ENCODE measurements around the gene TRIP10. TPM values are rescaled to one million over a fixed set of nuclear protein-coding genes. Genes with fewer than 3 reads are reported as not detected.
A peak's percentile ranks its signal among the peaks of the same experiment; 100 is the strongest.

The TRIP10 gene
- total and polyA plus RNA-seq, 2 of the 13 experiments (the other 11 are each of a cell fraction or from before 2014, with no cell fraction given): 32.5 to 33.2 TPM

DNA sequence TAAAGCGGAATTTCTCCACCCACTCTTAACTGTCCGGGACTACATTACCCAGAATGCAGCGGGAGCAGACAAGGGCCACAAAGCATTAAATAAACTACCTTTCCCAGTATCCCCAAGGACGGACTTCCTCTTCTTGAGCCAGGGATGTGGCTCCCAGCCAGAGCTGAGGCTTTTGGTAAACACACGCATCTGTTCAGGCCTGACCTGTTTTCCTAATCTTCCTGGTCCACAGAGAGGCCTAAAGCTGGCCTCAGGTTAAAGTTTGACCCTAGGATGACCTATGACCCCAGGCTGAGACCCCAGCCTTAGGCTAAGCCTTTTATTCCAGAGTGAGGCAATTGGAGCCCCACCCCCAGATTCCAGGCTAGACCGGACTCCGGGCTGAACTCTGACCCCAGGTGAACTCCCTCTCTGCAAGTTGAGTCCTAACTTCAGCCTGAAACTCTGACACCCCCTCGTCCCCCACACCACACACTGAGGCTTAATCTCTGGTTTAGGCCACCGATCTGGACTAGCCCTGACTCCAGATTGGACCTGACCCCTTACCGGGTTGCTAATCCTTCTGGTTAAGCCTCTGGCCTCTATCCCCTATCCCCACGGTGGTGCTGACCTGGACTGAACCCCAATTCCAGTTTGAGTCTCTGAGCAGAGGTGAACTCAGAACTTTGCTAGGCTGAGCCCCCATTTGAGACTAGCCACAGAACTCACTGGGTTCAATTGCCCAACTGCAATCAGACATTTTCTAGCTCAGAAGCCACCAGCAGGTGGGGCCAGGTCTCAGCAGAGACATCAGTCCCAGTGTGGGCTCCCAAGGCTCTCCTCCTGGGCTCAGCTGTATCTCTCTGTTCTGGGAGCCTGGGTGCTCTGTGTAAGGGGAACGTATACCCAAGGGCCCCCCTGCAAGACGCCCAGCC lies 1.4 kb upstream of the TRIP10 start (continued):
- TF ChIP-seq, protein P1, sequence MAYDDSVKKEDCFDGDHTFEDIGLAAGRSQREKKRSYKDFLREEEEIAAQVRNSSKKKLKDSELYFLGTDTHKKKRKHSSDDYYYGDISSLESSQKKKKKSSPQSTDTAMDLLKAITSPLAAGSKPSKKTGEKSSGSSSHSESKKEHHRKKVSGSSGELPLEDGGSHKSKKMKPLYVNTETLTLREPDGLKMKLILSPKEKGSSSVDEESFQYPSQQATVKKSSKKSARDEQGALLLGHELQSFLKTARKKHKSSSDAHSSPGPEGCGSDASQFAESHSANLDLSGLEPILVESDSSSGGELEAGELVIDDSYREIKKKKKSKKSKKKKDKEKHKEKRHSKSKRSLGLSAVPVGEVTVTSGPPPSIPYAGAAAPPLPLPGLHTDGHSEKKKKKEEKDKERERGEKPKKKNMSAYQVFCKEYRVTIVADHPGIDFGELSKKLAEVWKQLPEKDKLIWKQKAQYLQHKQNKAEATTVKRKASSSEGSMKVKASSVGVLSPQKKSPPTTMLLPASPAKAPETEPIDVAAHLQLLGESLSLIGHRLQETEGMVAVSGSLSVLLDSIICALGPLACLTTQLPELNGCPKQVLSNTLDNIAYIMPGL (CRISPR knock-in tag; IDR thresholded peaks at IDR 0.05; ENCODE audit: borderline replicate concordance in 1 of 2, low read depth in 1 of 2): no peak
- no peak for TF ChIP-seq ZC3H13 (CRISPR knock-in tag; IDR thresholded peaks at IDR 0.05)
- TF ChIP-seq, protein P2, sequence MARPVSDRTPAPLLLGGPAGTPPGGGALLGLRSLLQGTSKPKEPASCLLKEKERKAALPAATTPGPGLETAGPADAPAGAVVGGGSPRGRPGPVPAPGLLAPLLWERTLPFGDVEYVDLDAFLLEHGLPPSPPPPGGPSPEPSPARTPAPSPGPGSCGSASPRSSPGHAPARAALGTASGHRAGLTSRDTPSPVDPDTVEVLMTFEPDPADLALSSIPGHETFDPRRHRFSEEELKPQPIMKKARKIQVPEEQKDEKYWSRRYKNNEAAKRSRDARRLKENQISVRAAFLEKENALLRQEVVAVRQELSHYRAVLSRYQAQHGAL (CRISPR knock-in tag; IDR thresholded peaks at IDR 0.05; ENCODE audit: not compliant biosample characterization): no peak
- TF ChIP-seq, protein P3, sequence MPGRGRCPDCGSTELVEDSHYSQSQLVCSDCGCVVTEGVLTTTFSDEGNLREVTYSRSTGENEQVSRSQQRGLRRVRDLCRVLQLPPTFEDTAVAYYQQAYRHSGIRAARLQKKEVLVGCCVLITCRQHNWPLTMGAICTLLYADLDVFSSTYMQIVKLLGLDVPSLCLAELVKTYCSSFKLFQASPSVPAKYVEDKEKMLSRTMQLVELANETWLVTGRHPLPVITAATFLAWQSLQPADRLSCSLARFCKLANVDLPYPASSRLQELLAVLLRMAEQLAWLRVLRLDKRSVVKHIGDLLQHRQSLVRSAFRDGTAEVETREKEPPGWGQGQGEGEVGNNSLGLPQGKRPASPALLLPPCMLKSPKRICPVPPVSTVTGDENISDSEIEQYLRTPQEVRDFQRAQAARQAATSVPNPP (CRISPR knock-in tag; IDR thresholded peaks at IDR 0.05): no peak
- no peak for TF ChIP-seq EED (CRISPR knock-in tag; IDR thresholded peaks at IDR 0.05)
- TF ChIP-seq, protein P4, sequence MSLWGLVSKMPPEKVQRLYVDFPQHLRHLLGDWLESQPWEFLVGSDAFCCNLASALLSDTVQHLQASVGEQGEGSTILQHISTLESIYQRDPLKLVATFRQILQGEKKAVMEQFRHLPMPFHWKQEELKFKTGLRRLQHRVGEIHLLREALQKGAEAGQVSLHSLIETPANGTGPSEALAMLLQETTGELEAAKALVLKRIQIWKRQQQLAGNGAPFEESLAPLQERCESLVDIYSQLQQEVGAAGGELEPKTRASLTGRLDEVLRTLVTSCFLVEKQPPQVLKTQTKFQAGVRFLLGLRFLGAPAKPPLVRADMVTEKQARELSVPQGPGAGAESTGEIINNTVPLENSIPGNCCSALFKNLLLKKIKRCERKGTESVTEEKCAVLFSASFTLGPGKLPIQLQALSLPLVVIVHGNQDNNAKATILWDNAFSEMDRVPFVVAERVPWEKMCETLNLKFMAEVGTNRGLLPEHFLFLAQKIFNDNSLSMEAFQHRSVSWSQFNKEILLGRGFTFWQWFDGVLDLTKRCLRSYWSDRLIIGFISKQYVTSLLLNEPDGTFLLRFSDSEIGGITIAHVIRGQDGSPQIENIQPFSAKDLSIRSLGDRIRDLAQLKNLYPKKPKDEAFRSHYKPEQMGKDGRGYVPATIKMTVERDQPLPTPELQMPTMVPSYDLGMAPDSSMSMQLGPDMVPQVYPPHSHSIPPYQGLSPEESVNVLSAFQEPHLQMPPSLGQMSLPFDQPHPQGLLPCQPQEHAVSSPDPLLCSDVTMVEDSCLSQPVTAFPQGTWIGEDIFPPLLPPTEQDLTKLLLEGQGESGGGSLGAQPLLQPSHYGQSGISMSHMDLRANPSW (CRISPR knock-in tag; IDR thresholded peaks at IDR 0.05; ENCODE audit: borderline replicate concordance): no peak; the same call in 1 of the 2 replicates
- TF ChIP-seq TCF12 (IDR thresholded peaks at IDR 0.05): no peak
- no peak for TF ChIP-seq TCF12 (CRISPR knock-in tag; IDR thresholded peaks at IDR 0.05)
- TF ChIP-seq, protein P5, sequence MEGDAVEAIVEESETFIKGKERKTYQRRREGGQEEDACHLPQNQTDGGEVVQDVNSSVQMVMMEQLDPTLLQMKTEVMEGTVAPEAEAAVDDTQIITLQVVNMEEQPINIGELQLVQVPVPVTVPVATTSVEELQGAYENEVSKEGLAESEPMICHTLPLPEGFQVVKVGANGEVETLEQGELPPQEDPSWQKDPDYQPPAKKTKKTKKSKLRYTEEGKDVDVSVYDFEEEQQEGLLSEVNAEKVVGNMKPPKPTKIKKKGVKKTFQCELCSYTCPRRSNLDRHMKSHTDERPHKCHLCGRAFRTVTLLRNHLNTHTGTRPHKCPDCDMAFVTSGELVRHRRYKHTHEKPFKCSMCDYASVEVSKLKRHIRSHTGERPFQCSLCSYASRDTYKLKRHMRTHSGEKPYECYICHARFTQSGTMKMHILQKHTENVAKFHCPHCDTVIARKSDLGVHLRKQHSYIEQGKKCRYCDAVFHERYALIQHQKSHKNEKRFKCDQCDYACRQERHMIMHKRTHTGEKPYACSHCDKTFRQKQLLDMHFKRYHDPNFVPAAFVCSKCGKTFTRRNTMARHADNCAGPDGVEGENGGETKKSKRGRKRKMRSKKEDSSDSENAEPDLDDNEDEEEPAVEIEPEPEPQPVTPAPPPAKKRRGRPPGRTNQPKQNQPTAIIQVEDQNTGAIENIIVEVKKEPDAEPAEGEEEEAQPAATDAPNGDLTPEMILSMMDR (CRISPR knock-in tag; IDR thresholded peaks at IDR 0.05): peak; percentile 92
- TF ChIP-seq GTF3A (CRISPR knock-in tag; conservative IDR thresholded peaks at IDR 0.05): no peak
- no peak for TF ChIP-seq SETDB1 (CRISPR knock-in tag; IDR thresholded peaks at IDR 0.05; ENCODE audit: borderline replicate concordance)
- no peak; the same call in 1 of the 2 replicates for TF ChIP-seq EEA1 (CRISPR knock-in tag; IDR thresholded peaks at IDR 0.05; ENCODE audit: borderline replicate concordance)
- TF ChIP-seq HNRNPUL1 (IDR thresholded peaks at IDR 0.05; ENCODE audit: low read depth, low read length): no peak
- peak; percentile 74 for TF ChIP-seq SAP130 (CRISPR knock-in tag; IDR thresholded peaks at IDR 0.05; ENCODE audit: low read depth)
- TF ChIP-seq SMAD9 (CRISPR knock-in tag; IDR thresholded peaks at IDR 0.05): peak; percentile 58; the same call in 1 of the 2 replicates
- no peak for TF ChIP-seq SATB2 (CRISPR knock-in tag; IDR thresholded peaks at IDR 0.05)
- no peak for TF ChIP-seq PHF8 (CRISPR knock-in tag; IDR thresholded peaks at IDR 0.05)
- TF ChIP-seq, protein P6, sequence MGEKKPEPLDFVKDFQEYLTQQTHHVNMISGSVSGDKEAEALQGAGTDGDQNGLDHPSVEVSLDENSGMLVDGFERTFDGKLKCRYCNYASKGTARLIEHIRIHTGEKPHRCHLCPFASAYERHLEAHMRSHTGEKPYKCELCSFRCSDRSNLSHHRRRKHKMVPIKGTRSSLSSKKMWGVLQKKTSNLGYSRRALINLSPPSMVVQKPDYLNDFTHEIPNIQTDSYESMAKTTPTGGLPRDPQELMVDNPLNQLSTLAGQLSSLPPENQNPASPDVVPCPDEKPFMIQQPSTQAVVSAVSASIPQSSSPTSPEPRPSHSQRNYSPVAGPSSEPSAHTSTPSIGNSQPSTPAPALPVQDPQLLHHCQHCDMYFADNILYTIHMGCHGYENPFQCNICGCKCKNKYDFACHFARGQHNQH (CRISPR knock-in tag; IDR thresholded peaks at IDR 0.05): no peak; the same call in 1 of the 2 replicates
- TF ChIP-seq PHB2 (IDR thresholded peaks at IDR 0.05; ENCODE audit: partially characterized antibody): no peak

Measured in HepG2 (cell line).